ENCODE measurements around the gene YIF1A. TPM values are rescaled to one million over a fixed set of nuclear protein-coding genes. Genes with fewer than 3 reads are reported as not detected.

YIF1A gene
- total and polyA plus RNA-seq, 8 donors: 11.6 to 122 (median 60.9) TPM

- TF ChIP-seq CTCF (IDR thresholded peaks at IDR 0.05) (peak in 1 of 7 experiments; percentile 13), POLR2AphosphoS5 (IDR thresholded peaks at IDR 0.05) (peak in 2 of 3 donors; percentile 72 to 77), EP300 (IDR thresholded peaks at IDR 0.05) (no peak)
- Histone ChIP-seq H3K4me1 (peaks cover 23 to 41% (median 34%) of the 10 kb centered on the region in 4 donors), H3K27ac (peak within 1 kb of the TSS; percentile 78 to 88 (median 85)), H3K27me3 (no peaks in the 10 kb centered on the region), H3K9me3 (no peaks in the 10 kb centered on the region), H3K4me3 (peak within 1 kb of the TSS; percentile 46 to 73 (median 62)), H3K36me3 (peaks cover 41 to 79% (median 73%) of the 10 kb centered on the region in 4 donors)
- DNase-seq: peak; percentile 75 to 85
- intact Hi-C loops (cut with DNase I; ENCODE audit: low total_unique reads): no loop called here
- whole genome bisulfite sequencing, 5 donors: 6 to 11% (median 7%) methylated on average over 11 to 22 of the region's 22 CpGs
Observed at GRCh38 chr11:66336234-66337102, 47.5 kb upstream of the YIF1A start, which contains the start of gene RIN1. Gene RIN1 (minus strand): TSS chr11:66336434. CDS start chr11:66336402, 32 bp downstream.

- peak overlapping the region; percentile 78 to 88 (median 85) for H3K27ac ChIP-seq
- WGBS, 5 donors: 9 to 40% (median 13%) methylated on average over 4 to 35 of the region's 35 CpGs
- H3K4me3 ChIP-seq: peak overlapping the region; percentile 46 to 73 (median 62)
- H3K9me3 ChIP-seq: no peaks in the 10 kb centered on the region
- intact Hi-C loops (cut with DNase I; ENCODE audit: low total_unique reads): no loop called here
- H3K36me3 ChIP-seq: peaks cover 33 to 72% (median 66%) of the 10 kb centered on the region in 4 donors
- peaks cover 23 to 41% (median 34%) of the 10 kb centered on the region in 4 donors for H3K4me1 ChIP-seq
- no peaks in the 10 kb centered on the region for H3K27me3 ChIP-seq
- peak in 1 of 2 donors; percentile 61 for DNase-seq
- TF ChIP-seq POLR2AphosphoS5 (IDR thresholded peaks at IDR 0.05): no peak
Observed at GRCh38 chr11:66335531-66336233, 46.7 kb upstream of the YIF1A start.

- 75 to 87% (median 83%) methylated on average over 10 to 42 of the region's 42 CpGs for WGBS, 5 donors
- peaks cover 24 to 64% (median 57%) of the 10 kb centered on the region in 4 donors for H3K36me3 ChIP-seq
- peak overlapping the region in 3 of 5 donors; percentile 79 to 88 (median 85) for H3K27ac ChIP-seq
- TF ChIP-seq POLR2A (IDR thresholded peaks at IDR 0.05): no peak
- no peak for TF ChIP-seq POLR2AphosphoS5 (IDR thresholded peaks at IDR 0.05)
- TF ChIP-seq CTCF (IDR thresholded peaks at IDR 0.05): no peak
- no peak for TF ChIP-seq EP300 (IDR thresholded peaks at IDR 0.05)
- intact Hi-C loops (cut with DNase I; ENCODE audit: low total_unique reads): no loop called here
- DNase-seq: no peak
- peaks cover 23 to 41% (median 34%) of the 10 kb centered on the region in 4 donors for H3K4me1 ChIP-seq
- H3K9me3 ChIP-seq: no peaks in the 10 kb centered on the region
- peak overlapping the region; percentile 46 to 73 (median 62) for H3K4me3 ChIP-seq
- no peaks in the 10 kb centered on the region for H3K27me3 ChIP-seq
Observed at GRCh38 chr11:66334605-66335442, 45.9 kb upstream of the YIF1A start.

DNA sequence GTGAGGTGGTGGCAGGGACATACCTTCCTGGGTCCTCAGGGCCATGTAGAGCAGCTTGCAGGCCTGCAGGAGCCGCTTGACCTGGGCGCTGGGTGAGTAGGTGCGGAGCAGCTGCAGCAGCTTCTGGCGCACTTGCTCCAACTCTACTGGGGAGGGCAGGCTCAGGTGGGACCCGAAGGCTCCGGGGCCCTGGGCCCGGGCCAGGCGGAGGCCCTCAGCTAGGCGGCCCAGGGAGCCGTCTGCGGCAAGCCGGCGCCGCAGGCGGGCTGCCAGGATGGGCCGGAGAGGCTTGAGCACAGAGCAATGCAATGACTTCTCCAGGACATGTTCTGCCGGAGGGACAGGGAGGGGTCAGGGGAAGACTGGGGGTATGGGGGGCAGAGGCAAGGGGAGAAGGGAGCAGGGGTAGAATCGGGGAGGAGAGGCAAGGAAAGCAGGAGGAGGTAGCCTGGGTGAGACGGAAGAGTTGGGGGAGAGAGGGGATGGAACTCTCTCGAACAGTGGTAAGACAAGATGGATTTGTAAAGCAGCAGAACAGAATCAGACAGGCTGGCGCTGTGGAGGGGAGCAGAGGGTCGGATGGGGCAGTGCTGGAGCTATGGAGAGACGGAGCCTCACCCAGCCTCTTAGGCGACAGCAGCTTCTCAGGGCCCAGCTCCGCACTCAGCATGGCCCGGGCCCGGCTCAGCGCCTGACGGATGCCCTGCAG is 45.1 kb upstream of the YIF1A start:
- WGBS, 5 donors: 83 to 91% (median 89%) methylated on average over 25 to 29 of the region's 29 CpGs
- no peak for TF ChIP-seq EP300 (IDR thresholded peaks at IDR 0.05)
- TF ChIP-seq CTCF (IDR thresholded peaks at IDR 0.05): no peak
- TF ChIP-seq POLR2AphosphoS5 (IDR thresholded peaks at IDR 0.05): no peak
- TF ChIP-seq POLR2A (IDR thresholded peaks at IDR 0.05): no peak
- peaks cover 23 to 43% (median 35%) of the 10 kb centered on the region in 4 donors for H3K4me1 ChIP-seq
- no peak overlapping the region for H3K27ac ChIP-seq
- no peaks in the 10 kb centered on the region for H3K9me3 ChIP-seq
- no peaks in the 10 kb centered on the region for H3K27me3 ChIP-seq
- peak overlapping the region in 1 of 4 donors; percentile 46 for H3K4me3 ChIP-seq
- H3K36me3 ChIP-seq: peaks cover 17 to 56% (median 50%) of the 10 kb centered on the region in 4 donors
- no peak for DNase-seq
- intact Hi-C loops (cut with DNase I; ENCODE audit: low total_unique reads): no loop called here

Data from stomach (tissue), 9 donors.